Measurements from ENCODE around the gene ACP5. TPM values are rescaled to one million over a fixed set of nuclear protein-coding genes. Genes with fewer than 3 reads are reported as not detected.

ACP5 gene
- total RNA-seq, 1 donor from 2014 or later: 3.1 TPM

DNA sequence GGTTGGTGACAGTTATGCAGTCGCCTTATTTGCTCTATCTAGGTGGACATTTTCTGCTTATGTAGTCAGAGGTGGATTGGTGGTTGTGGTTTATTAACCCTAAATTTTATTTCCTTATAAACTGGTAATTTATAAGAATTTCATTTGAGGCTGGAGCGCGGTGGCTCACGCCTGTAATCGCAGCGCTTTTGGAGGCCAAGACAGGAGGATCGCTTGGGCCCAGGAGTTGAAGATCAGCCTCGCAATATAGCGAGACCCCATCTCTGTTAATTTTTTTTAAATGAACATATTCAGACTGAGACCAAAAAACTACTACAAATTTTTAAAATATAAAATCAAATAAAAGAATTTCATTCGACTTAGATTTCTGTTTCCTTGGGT is 20.6 kb upstream of the ACP5 start:
- TF ChIP-seq, protein P1, sequence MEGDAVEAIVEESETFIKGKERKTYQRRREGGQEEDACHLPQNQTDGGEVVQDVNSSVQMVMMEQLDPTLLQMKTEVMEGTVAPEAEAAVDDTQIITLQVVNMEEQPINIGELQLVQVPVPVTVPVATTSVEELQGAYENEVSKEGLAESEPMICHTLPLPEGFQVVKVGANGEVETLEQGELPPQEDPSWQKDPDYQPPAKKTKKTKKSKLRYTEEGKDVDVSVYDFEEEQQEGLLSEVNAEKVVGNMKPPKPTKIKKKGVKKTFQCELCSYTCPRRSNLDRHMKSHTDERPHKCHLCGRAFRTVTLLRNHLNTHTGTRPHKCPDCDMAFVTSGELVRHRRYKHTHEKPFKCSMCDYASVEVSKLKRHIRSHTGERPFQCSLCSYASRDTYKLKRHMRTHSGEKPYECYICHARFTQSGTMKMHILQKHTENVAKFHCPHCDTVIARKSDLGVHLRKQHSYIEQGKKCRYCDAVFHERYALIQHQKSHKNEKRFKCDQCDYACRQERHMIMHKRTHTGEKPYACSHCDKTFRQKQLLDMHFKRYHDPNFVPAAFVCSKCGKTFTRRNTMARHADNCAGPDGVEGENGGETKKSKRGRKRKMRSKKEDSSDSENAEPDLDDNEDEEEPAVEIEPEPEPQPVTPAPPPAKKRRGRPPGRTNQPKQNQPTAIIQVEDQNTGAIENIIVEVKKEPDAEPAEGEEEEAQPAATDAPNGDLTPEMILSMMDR (IDR thresholded peaks at IDR 0.05; ENCODE audit: borderline replicate concordance): no peak
- DNase-seq: no peak
- H3K4me3 ChIP-seq: peak overlapping the region; percentile 92
- intact Hi-C loops (cut with micrococcal nuclease): no loop called here
- H3K27me3 ChIP-seq (ENCODE audit: low read depth): no peaks in the 10 kb centered on the region
- H3K27ac ChIP-seq (replicated peaks): peak overlapping the region; percentile 94
- H3K4me1 ChIP-seq: peaks cover 33% of the 10 kb centered on the region
- no peaks in the 10 kb centered on the region for H3K9me3 ChIP-seq (replicated peaks)
- no peaks in the 10 kb centered on the region for H3K36me3 ChIP-seq

DNA sequence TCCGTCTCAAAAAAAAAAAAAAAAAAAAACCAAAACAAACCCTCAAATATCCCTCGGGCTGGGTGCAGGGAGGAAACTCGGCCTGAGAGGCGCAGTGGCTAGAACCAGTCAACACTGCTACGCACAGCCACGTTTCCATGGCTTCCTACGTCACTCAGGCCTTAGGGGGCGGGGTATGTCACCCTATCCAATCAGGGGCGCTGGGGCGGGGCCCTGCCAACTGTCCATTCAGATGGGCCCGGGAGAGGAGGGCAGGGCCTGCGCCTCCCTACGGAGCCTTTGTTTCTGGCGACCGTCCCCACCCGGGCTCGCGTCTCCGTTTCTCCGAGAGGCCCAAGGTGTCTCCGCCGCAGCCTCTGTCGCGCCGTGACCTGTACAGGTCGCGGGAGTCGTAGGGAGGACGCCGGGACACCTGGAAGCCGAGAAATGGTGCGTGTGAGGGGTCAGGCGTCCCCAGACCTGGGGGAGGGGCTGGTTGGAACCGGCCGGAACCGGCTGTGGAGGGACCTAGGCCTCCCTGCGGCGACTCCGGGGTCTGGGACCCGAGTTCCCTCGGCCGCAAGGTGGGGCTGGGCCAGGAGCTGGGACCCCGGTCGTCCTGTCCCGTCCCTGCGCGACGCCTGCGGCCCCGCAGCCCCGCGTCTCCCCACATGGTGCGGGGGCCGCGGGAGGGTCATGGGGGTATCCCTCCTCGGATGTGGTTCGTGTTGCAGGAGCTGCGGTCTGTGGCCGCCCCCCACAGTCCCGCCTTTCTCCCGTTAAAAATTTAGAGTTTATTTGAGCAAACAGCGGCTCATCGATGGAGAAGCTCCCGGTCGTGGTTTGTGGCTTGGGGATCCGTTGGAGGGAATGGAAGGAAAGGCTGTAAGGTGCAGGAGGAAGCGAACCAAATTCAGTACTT is 20.0 kb upstream of the ACP5 start, which contains the start of gene ZNF627:
TSS of gene ZNF627 (plus strand) at position 282 of the 901 bp plus-strand sequence. CDS start at position 427, 145 bp downstream.
- DNase-seq: peak; percentile 99
- peak within 1 kb of the TSS; percentile 92 for H3K4me3 ChIP-seq
- intact Hi-C loops (cut with micrococcal nuclease): no loop called here
- peaks cover 27% of the 10 kb centered on the region for H3K4me1 ChIP-seq
- peak within 1 kb of the TSS; percentile 94 for H3K27ac ChIP-seq (replicated peaks)
- H3K27me3 ChIP-seq (ENCODE audit: low read depth): no peaks in the 10 kb centered on the region
- TF ChIP-seq, protein P1 (IDR thresholded peaks at IDR 0.05; ENCODE audit: borderline replicate concordance): peak; percentile 50
- no peaks in the 10 kb centered on the region for H3K9me3 ChIP-seq (replicated peaks)
- no peaks in the 10 kb centered on the region for H3K36me3 ChIP-seq

DNA sequence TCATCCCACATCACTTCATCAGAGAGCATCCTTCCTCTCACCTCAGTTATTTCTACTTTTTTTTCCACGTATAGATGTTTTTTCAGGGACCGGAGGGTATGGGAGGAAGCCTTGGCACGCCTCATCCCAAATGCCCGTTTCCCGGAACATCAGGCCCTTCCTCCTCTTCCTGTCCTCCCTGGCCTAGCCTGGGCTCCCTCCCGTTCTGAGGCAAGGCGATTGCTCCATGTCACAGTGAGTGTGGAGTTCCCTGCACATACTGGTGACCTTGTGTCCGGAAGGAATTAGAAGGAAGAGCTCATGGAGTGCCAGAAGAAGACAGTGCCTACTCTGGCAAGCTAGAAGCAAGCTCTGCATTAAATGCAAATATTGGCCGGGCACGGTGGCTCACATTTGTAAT is 18.7 kb upstream of the ACP5 start:
- peaks cover 27% of the 10 kb centered on the region for H3K4me1 ChIP-seq
- H3K4me3 ChIP-seq: no peak overlapping the region
- H3K27me3 ChIP-seq (ENCODE audit: low read depth): no peaks in the 10 kb centered on the region
- H3K27ac ChIP-seq (replicated peaks): no peak overlapping the region
- no peaks in the 10 kb centered on the region for H3K36me3 ChIP-seq
- TF ChIP-seq, protein P1 (IDR thresholded peaks at IDR 0.05; ENCODE audit: borderline replicate concordance): no peak
- no peak for DNase-seq
- H3K9me3 ChIP-seq (replicated peaks): no peaks in the 10 kb centered on the region
- intact Hi-C loops (cut with micrococcal nuclease): no loop called here

DNA sequence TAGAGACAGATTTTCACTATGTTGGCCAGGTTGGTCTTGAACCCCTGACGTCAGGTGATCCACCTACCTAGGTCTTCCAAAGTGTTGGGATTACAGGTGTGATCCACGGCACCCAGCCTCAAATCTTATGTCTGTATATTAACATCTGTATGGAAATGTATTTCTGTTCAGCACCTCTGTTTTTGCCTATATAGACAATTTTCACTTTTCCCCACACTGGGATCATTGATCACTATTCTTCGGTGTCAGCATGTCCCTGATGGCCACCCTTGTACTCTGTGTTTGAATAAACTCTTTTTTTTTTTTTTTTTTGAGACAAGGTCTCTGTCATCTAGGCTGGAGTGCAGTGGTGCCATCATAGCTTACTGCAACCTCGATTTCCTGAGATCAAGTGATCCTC is 16.6 kb upstream of the ACP5 start:
- TF ChIP-seq, protein P1 (IDR thresholded peaks at IDR 0.05; ENCODE audit: borderline replicate concordance): no peak
- H3K27me3 ChIP-seq (ENCODE audit: low read depth): no peaks in the 10 kb centered on the region
- no peak for DNase-seq
- H3K27ac ChIP-seq (replicated peaks): no peak overlapping the region
- H3K4me3 ChIP-seq: no peak overlapping the region
- H3K9me3 ChIP-seq (replicated peaks): no peaks in the 10 kb centered on the region
- H3K4me1 ChIP-seq: peaks cover 22% of the 10 kb centered on the region
- no peaks in the 10 kb centered on the region for H3K36me3 ChIP-seq
- intact Hi-C loops (cut with micrococcal nuclease): no loop called here

DNA sequence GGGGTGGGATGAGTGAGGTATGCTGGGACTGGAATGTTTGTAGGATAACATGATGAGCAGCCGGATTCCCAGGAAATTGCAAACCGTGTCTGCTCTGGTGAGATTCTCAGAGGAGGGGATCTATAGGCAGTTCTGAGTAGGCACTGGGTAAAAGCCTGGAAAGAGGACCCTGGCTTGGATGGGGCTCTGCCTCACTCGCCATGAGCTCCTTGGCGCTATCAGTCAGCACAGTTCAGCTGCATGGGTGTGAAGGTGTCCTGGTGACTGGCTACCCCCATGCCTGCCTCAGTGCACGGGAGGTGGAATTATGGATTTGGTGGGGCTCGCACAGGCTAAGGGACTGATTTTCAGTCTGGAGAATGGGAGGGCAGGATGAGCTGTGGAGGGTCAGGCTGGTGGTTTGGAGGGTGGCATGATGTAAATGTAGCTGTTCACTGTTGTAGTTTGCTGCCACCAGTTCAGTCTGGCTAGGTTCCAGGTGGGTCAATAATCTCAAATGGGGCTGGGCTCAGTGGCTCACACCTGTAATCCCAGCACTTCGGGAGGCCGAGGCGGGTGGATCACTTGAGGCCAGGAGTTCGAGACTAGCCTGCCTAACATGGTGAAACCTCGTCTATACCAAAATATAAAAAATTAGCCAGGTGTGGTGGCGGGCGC is 10.7 kb upstream of the ACP5 start:
- no peak for DNase-seq
- H3K9me3 ChIP-seq (replicated peaks): no peaks in the 10 kb centered on the region
- no peaks in the 10 kb centered on the region for H3K36me3 ChIP-seq
- peaks cover 5% of the 10 kb centered on the region for H3K4me1 ChIP-seq
- intact Hi-C loops (cut with micrococcal nuclease): no loop called here
- TF ChIP-seq, protein P1 (IDR thresholded peaks at IDR 0.05; ENCODE audit: borderline replicate concordance): no peak
- H3K27ac ChIP-seq (replicated peaks): no peak overlapping the region
- no peaks in the 10 kb centered on the region for H3K27me3 ChIP-seq (ENCODE audit: low read depth)
- no peak overlapping the region for H3K4me3 ChIP-seq
